ENCODE measurements around the gene TAF11L9.
"Not testable (repeated sequence)": the region's sequence is repeated elsewhere in the genome, so short reads cannot be mapped to it uniquely, and the experiment has no call there.

Gene TAF11L9

GRCh38 chr5:17604951-17605350, 10.8 kb upstream of the TAF11L9 start:
- no peak for TF ChIP-seq CTCF (IDR thresholded peaks at IDR 0.05; ENCODE audit: low read depth, low read length, missing control alignments)
- in situ Hi-C loops (cut with HindIII; ENCODE audit: low sequenced_read_pairs): no loop called here
- no peak for DNase-seq (ENCODE audit: low read depth)
- H3K4me3 ChIP-seq (ENCODE audit: low read depth, low read length): no peak overlapping the region

GRCh38 chr5:17603880-17604279, 9.7 kb upstream of the TAF11L9 start, which contains the start of gene TAF11L11:
TAF11L11 (plus strand) TSS chr5:17604183.
- DNase-seq (ENCODE audit: low read depth); in situ Hi-C loops (cut with HindIII; ENCODE audit: low sequenced_read_pairs): not testable (repeated sequence)

GRCh38 chr5:17597728-17598127, 3.5 kb upstream of the TAF11L9 start, which contains the start of gene TAF11L10:
TAF11L10 (minus strand) TSS chr5:17597828.
- H3K4me3 ChIP-seq (ENCODE audit: low read depth, low read length); in situ Hi-C loops (cut with HindIII; ENCODE audit: low sequenced_read_pairs); DNase-seq (ENCODE audit: low read depth): not testable (repeated sequence)

More at GRCh38 chr5:17603880-17604279, 9.7 kb upstream of the TAF11L9 start, which contains the start of gene TAF11L11:
- H3K4me3 ChIP-seq (ENCODE audit: low read depth, low read length): not testable (repeated sequence)

- in situ Hi-C loops (cut with HindIII; ENCODE audit: low sequenced_read_pairs); H3K4me3 ChIP-seq (ENCODE audit: low read depth, low read length); DNase-seq (ENCODE audit: low read depth): not testable (repeated sequence)
Observed at GRCh38 chr5:17590860-17591259, 3.3 kb downstream of the TAF11L9 start, which contains the start of gene TAF11L8. TAF11L8 (minus strand) TSS chr5:17590960.

DNA sequence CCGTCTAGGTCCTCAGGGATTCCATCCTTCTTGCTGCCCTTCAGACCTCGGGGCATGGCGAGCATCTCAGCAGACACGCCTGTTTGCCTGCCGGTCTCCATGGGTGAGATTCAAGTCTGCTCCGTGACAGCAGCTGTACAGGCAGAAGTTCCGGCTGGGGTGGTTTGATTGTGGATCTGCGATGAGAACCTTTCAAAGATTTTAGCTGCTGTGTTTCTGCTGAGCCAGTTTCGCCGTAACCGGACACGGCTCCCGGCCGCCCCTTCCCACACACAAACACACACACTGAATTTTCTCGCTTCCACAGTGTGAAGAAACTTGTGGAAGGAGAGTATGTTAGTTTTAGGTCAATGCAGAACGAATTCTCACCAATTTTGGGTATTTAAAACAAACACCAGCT, 8.5 kb downstream of the TAF11L9 start, which contains the start of gene TAF11L7:
TAF11L7 (minus strand) TSS at position 101 of the 400 bp plus-strand sequence.
- in situ Hi-C loops (cut with HindIII; ENCODE audit: low sequenced_read_pairs); H3K4me3 ChIP-seq (ENCODE audit: low read depth, low read length); DNase-seq (ENCODE audit: low read depth): not testable (repeated sequence)

All from astrocyte of the cerebellum (primary cell).